Measurements from ENCODE around the gene STYX. TPM values are rescaled to one million over a fixed set of nuclear protein-coding genes. Genes with fewer than 3 reads are reported as not detected.

The STYX gene
- total RNA-seq, 2 donors from 2014 or later: 12.8 to 16.6 TPM

DNA sequence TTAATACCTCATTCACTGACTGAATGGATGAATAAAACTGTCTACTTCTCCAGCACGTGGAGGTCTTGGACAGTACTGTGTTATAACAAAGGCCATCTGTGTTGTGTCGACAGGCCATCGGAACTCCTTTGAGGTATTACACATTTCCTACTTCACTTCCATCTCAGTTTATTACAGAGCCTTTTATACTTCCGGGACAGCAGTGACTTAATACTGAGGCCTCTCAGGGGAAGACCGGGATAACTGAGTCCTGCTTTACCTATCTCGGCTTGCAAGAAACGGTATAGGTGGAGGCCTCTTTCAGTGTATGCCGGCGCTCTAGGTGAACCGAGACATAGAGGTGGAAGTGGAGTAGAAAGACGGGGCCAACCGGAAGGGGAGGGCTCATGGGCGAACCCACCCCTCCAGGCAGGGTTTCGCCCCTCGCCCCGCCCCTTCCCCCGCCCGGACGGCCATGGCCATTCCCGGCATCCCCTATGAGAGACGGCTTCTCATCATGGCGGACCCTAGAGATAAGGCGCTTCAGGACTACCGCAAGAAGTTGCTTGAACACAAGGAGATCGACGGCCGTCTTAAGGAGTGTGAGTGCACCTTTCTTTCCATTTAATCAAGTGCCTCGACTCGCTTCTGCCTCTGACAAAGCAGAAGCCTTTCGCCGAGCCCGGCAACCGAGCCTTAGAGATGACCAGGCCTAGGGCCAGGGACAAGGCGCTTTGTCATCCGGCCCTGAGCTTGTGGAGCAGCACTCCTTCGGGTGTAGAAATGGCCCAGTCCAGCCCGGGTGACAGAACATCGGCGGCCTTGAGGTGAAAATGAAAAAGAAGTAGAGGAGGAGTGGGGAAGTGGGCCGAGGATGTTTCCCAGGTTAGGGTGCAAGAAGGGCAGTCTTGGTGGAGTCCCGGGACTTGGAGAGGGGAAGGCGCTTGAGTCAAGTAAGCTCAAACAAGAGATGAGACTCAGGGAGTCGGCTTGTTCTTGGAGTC is 23.0 kb upstream of the STYX start, which contains the start of gene PSMC6:
Gene PSMC6, plus strand, starts transcription at position 477 of the 983 bp plus-strand sequence. Its CDS starts 20 bp downstream, at position 497.
- Histone ChIP-seq H3K4me1 (replicated peaks) (no peaks in the 10 kb centered on the region), H3K36me3 (peaks cover 0 to 4% of the 10 kb centered on the region in 2 donors), H3K9me3 (no peaks in the 10 kb centered on the region)

DNA sequence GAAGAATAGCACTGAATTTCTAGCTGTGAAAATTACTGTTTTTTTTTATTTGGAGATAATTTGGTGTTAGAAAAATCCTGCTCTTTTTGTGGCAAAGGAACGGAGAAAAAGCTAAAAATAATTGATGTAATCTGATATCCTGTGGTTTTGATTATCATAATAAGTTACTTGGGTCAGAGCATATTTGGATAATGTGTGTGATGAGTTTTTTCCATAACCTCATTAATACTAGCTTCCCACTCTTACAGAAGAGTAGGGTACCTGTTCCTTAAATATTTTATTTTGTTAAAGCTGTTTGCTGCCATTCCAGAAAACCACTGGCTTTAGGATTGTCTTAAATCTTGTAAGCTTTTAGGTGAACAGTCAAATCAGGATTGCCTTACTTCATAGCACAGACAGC is 18.3 kb upstream of the STYX start:
- H3K27me3 ChIP-seq (replicated peaks; ENCODE audit: insufficient read depth): no peaks in the 10 kb centered on the region
- DNase-seq (ENCODE audit: low spot score): no peak
- H3K9me3 ChIP-seq: no peaks in the 10 kb centered on the region
- 45% methylated on average over 1 of the region's 1 CpG for WGBS
- H3K36me3 ChIP-seq: peaks cover 4 to 11% of the 10 kb centered on the region in 2 donors
- TF ChIP-seq, protein P1, sequence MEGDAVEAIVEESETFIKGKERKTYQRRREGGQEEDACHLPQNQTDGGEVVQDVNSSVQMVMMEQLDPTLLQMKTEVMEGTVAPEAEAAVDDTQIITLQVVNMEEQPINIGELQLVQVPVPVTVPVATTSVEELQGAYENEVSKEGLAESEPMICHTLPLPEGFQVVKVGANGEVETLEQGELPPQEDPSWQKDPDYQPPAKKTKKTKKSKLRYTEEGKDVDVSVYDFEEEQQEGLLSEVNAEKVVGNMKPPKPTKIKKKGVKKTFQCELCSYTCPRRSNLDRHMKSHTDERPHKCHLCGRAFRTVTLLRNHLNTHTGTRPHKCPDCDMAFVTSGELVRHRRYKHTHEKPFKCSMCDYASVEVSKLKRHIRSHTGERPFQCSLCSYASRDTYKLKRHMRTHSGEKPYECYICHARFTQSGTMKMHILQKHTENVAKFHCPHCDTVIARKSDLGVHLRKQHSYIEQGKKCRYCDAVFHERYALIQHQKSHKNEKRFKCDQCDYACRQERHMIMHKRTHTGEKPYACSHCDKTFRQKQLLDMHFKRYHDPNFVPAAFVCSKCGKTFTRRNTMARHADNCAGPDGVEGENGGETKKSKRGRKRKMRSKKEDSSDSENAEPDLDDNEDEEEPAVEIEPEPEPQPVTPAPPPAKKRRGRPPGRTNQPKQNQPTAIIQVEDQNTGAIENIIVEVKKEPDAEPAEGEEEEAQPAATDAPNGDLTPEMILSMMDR (IDR thresholded peaks at IDR 0.05): no peak
- no peak for TF ChIP-seq POLR2AphosphoS5 (IDR thresholded peaks at IDR 0.05)
- TF ChIP-seq POLR2A (IDR thresholded peaks at IDR 0.05): no peak
- no peak overlapping the region for H3K27ac ChIP-seq
- no peak overlapping the region for H3K4me3 ChIP-seq
- intact Hi-C loops (cut with DNase I): no loop called here
- no peaks in the 10 kb centered on the region for H3K4me1 ChIP-seq (replicated peaks)

More for the DNA sequence above, 23.0 kb upstream of the STYX start, which contains the start of gene PSMC6:
- no peaks in the 10 kb centered on the region for H3K27me3 ChIP-seq (replicated peaks; ENCODE audit: insufficient read depth)
- H3K27ac ChIP-seq: peak within 1 kb of the TSS; percentile 85
- peak; percentile 95 for DNase-seq (ENCODE audit: low spot score)
- TF ChIP-seq, protein P1 (IDR thresholded peaks at IDR 0.05): no peak
- TF ChIP-seq POLR2A (IDR thresholded peaks at IDR 0.05) (peak; percentile 71), POLR2AphosphoS5 (IDR thresholded peaks at IDR 0.05) (peak; percentile 92)
- intact Hi-C loops (cut with DNase I): no loop called here
- 1% methylated on average over 43 of the region's 43 CpGs for WGBS
- H3K4me3 ChIP-seq: peak within 1 kb of the TSS; percentile 66 to 67

DNA sequence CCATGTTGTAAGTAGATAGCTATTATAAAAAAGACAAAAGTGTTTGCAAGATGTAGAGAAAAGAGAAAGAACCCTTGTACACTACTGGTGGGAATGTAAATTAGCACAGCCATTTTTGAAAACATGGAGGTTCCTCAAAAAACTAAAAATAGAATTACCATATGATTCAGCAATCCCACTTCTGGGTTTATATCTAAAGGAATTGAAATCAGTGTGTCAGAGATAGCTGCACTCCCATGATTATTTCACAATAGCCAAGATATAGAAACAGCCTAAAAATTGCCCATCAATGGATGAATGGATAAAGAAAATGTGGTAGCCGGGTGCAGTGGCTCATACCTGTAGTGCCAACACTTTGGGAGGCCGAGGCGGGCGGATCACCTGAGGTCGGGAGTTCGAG is 13.8 kb upstream of the STYX start:
- Histone ChIP-seq H3K36me3 (peaks cover 11 to 12% of the 10 kb centered on the region in 2 donors), H3K27me3 (replicated peaks; ENCODE audit: insufficient read depth) (no peaks in the 10 kb centered on the region), H3K4me1 (replicated peaks) (no peaks in the 10 kb centered on the region), H3K4me3 (no peak overlapping the region), H3K9me3 (no peaks in the 10 kb centered on the region), H3K27ac (no peak overlapping the region)
- intact Hi-C loops (cut with DNase I): no loop called here
- TF ChIP-seq, protein P1 (IDR thresholded peaks at IDR 0.05): no peak
- TF ChIP-seq POLR2AphosphoS5 (IDR thresholded peaks at IDR 0.05): no peak
- TF ChIP-seq POLR2A (IDR thresholded peaks at IDR 0.05): no peak
- WGBS: 96% methylated on average over 6 of the region's 6 CpGs
- DNase-seq (ENCODE audit: low spot score): no peak

DNA sequence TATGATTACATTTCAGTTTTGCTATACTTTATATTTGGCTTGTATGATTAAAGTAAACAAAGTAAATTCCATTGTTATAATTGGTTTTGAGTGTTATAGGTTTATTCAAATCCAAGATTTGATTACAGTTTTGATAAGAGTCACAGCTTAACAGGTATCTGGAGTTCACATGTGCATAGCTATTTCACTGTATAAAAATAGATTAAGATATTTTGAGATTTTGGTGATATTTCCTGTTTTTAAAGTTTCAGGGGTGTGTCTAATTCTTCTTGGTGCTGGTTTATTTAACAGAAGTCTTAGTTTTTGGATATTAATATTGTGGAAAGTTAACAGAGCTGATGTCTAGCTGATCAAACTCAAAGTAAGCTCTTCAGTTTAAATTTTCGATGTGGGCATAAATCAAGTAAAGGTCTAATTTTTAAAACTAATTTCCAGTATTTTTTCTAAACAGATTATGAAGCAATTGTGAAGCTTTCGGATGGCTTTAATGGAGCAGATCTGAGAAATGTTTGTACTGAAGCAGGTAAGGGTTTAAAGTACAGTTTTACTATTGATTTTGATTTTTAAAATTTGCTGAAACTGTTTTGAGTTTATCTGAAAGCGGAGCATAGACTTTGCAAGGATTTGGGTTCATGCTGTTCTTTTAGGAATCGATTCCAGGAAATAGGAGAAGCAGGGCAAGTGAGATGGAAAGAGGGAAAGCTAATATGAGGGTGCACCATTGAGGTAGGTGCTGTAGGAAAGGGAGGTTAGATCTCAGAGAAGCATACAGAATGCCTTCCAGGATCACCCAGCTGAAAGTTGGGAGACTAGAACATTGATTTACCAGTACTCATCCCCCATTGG is 6.2 kb upstream of the STYX start:
- DNase-seq (ENCODE audit: low spot score): no peak
- Histone ChIP-seq H3K9me3 (no peaks in the 10 kb centered on the region), H3K4me1 (replicated peaks) (no peaks in the 10 kb centered on the region), H3K27me3 (replicated peaks; ENCODE audit: insufficient read depth) (no peaks in the 10 kb centered on the region), H3K36me3 (peaks cover 6 to 16% of the 10 kb centered on the region in 2 donors), H3K4me3 (no peak overlapping the region), H3K27ac (no peak overlapping the region)
- TF ChIP-seq, protein P1 (IDR thresholded peaks at IDR 0.05): no peak
- TF ChIP-seq POLR2A (IDR thresholded peaks at IDR 0.05): no peak
- no peak for TF ChIP-seq POLR2AphosphoS5 (IDR thresholded peaks at IDR 0.05)
- intact Hi-C loops (cut with DNase I): no loop called here
- WGBS: 96% methylated on average over 4 of the region's 4 CpGs
